Testis (tissue), 2 donors: ENCODE results near the gene FBXO34.

Experiments used
- CTCF ChIP-seq, 3 experiments: fragments of 450-650 bp in 2 of 3; fragments of 200-600 bp in 1 of 3; sonication (generic) in 1 of 3; IDR thresholded peaks; one replicate each; pipeline ENCODE4 v1.5.1; 2016 to 2019; ENCODE audit warnings: antibody characterized with exemption in 3 of 3, mild to moderate bottlenecking in 2 of 3, moderate library complexity in 1 of 3
- POLR2A ChIP-seq: fragments of 450-650 bp; IDR thresholded peaks from one replicate; pipeline ENCODE4 v1.6.1; 2017; ENCODE audit warnings: antibody characterized with exemption, mild to moderate bottlenecking, moderate library complexity

GRCh38 chr14:55350461-55350860, 79.2 kb downstream of the FBXO34 start:
- no peak for TF ChIP-seq CTCF (IDR thresholded peaks at IDR 0.05)
- no peak for TF ChIP-seq POLR2A
